Measurements from ENCODE around the gene SMG5.

The SMG5 gene

DNA sequence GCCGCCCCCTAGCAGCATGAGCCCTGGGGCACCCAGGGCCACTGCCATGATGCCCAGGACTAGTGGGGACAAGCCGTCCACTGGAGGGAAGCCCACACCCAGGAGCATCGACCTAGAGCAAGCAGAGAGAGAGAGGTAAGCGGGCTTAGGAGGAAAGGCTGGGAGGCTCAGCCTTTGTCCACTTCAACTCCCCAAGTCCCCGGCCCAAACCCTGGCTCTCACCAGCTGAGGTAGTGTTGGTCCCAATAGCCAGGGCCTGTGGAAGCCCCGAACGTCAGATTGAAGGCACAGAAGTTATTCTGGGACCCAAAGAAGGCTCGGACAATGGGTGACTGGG is 10.4 kb upstream of the SMG5 start:
- POLR2A ChIA-PET, result interaction anchor here (8.5 kb wide), 1 partner anchor 9 kb away, joined by 71 read pairs; the partner anchor contains the start of genes SMG5 and TMEM79
- CTCF ChIA-PET, result no interaction called here
- TF ChIP-seq L3MBTL2 (conservative IDR thresholded peaks at IDR 0.05) (no peak), LEF1 (IDR thresholded peaks at IDR 0.05; ENCODE audit: borderline replicate concordance) (no peak), CTBP1 (IDR thresholded peaks at IDR 0.05; ENCODE audit: borderline replicate concordance) (no peak), FOXK2 (IDR thresholded peaks at IDR 0.05) (no peak), BHLHE40 (IDR thresholded peaks at IDR 0.05; ENCODE audit: borderline replicate concordance) (no peak), SP1 (IDR thresholded peaks at IDR 0.05) (no peak), ZNF384 (IDR thresholded peaks at IDR 0.05) (no peak), ARNT (IDR thresholded peaks at IDR 0.05) (no peak), HDGF (IDR thresholded peaks at IDR 0.05; ENCODE audit: borderline replicate concordance) (no peak), TARDBP (IDR thresholded peaks at IDR 0.05) (no peak), SUZ12 (IDR thresholded peaks at IDR 0.05) (no peak), FOXM1 (IDR thresholded peaks at IDR 0.05; ENCODE audit: borderline replicate concordance) (no peak), FOXA1 (IDR thresholded peaks at IDR 0.05) (no peak), ELF4 (IDR thresholded peaks at IDR 0.05) (no peak), NFRKB (IDR thresholded peaks at IDR 0.05) (no peak)
- TF ChIP-seq, protein P1, sequence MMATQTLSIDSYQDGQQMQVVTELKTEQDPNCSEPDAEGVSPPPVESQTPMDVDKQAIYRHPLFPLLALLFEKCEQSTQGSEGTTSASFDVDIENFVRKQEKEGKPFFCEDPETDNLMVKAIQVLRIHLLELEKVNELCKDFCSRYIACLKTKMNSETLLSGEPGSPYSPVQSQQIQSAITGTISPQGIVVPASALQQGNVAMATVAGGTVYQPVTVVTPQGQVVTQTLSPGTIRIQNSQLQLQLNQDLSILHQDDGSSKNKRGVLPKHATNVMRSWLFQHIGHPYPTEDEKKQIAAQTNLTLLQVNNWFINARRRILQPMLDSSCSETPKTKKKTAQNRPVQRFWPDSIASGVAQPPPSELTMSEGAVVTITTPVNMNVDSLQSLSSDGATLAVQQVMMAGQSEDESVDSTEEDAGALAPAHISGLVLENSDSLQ (IDR thresholded peaks at IDR 0.05), result no peak

DNA sequence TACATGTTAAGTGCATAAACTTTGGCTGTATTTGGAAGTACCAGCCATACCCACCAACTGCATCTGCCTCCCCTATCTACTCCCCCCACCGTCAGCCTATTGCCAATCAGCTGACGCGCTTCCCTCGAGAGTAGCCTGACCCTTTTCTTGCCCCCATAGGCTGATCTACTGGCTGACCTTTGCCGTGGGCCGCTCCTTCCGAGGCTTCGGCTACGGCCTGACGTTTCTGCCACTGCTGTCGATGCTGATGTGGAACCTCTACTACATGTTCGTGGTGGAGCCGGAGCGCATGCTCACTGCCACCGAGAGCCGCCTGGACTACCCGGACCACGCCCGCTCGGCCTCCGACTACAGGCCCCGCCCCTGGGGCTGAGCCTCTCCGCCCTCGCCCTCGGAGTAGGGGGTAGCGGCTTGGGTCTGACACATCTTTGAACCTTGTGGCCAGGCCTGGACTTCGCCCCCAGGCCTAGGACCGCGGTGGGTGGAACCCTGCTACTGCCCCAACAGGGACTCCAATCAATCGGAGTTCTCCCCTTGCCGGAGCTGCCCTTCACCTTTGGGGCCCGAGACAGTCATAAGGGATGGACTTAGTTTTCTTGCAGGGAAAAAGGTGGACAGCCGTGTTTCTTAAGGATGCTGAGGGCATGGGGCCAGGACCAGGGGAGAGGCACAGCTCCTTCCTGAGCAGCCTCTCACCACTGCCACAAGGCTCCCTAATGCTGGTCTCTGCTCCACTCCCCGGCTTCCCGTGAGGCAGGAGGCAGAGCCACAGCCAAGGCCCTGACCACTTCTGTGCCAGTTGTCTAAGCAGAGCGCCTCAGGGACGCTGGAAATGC is 8.8 kb upstream of the SMG5 start:
- ChIA-PET CTCF (no interaction called here), POLR2A (interaction anchor here (1.0 to 2.2 kb wide), 2 partner anchors 9 to 11 kb away, joined by 3 to 16 read pairs; partner anchors contain the start of gene SMG5)
- peak; percentile 81 for DNase-seq (ENCODE audit: extremely low spot score)
- TF ChIP-seq L3MBTL2 (conservative IDR thresholded peaks at IDR 0.05) (0 out of 2 replicates have a peak, but pooled peaks have one; percentile 20), BHLHE40 (IDR thresholded peaks at IDR 0.05; ENCODE audit: borderline replicate concordance) (no peak), HDGF (IDR thresholded peaks at IDR 0.05; ENCODE audit: borderline replicate concordance) (no peak), CTBP1 (IDR thresholded peaks at IDR 0.05; ENCODE audit: borderline replicate concordance) (no peak)

More for the DNA sequence above, 10.4 kb upstream of the SMG5 start:
- no peak for DNase-seq (ENCODE audit: extremely low spot score)

DNA sequence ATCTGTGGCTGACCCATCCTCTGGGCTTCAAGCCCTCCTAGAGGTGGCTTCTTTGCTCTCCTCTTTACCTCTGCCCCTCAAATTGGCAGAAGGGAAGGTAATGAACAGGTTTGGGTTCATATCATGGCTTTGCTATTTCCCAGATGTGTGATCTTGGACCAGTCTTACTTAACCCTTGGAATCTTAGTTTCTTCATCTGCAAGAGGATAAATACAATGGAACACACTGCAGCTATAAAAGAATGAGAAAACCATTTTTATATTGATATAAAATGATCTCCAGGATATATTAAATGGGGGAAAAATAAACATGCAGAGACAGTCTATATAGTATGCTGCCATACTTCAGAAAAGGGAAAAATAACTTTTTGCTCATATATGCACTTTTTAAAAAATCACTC is 7.2 kb upstream of the SMG5 start:
- POLR2A ChIA-PET, result no interaction called here
- no peak for TF ChIP-seq TARDBP (IDR thresholded peaks at IDR 0.05)
- no peak for DNase-seq (ENCODE audit: extremely low spot score)
- CTCF ChIA-PET, result no interaction called here

DNA sequence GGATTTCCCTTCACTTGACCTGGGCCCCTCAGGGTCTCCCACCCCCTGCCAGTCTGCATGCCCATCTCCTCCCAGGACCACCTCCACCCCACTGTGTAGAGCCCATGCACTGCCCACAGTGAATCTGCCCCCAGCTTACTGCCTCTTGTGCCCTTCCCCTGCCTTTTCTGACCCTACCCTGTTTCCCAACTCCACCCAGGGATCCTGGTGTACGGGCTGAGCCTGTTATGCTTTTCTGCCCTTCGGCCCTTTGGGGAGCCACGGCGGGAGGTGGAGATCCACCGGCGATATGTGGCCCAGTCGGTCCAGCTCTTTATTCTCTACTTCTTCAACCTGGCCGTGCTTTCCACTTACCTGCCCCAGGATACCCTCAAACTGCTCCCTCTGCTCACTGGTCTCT is 3.4 kb upstream of the SMG5 start:
- DNase-seq (ENCODE audit: extremely low spot score), result no peak
- CTCF ChIA-PET, result no interaction called here
- no peak for TF ChIP-seq ELF4 (IDR thresholded peaks at IDR 0.05)
- no peak for TF ChIP-seq FOXA1 (IDR thresholded peaks at IDR 0.05)
- no peak for TF ChIP-seq FOXK2 (IDR thresholded peaks at IDR 0.05)
- no peak for TF ChIP-seq SUZ12 (IDR thresholded peaks at IDR 0.05)
- TF ChIP-seq BHLHE40 (IDR thresholded peaks at IDR 0.05; ENCODE audit: borderline replicate concordance), result no peak
- TF ChIP-seq SP1 (IDR thresholded peaks at IDR 0.05), result no peak
- no peak for TF ChIP-seq ZNF384 (IDR thresholded peaks at IDR 0.05)
- no peak for TF ChIP-seq TARDBP (IDR thresholded peaks at IDR 0.05)
- no peak for TF ChIP-seq HDGF (IDR thresholded peaks at IDR 0.05; ENCODE audit: borderline replicate concordance)
- no peak for TF ChIP-seq NFRKB (IDR thresholded peaks at IDR 0.05)
- TF ChIP-seq L3MBTL2 (conservative IDR thresholded peaks at IDR 0.05), result no peak
- no peak for TF ChIP-seq LEF1 (IDR thresholded peaks at IDR 0.05; ENCODE audit: borderline replicate concordance)
- TF ChIP-seq FOXM1 (IDR thresholded peaks at IDR 0.05; ENCODE audit: borderline replicate concordance), result no peak
- POLR2A ChIA-PET, result interaction anchor here (5.7 kb wide), 1 partner anchor 11 kb away, joined by 71 read pairs; the partner anchor contains the start of genes GLMP and VHLL

DNA sequence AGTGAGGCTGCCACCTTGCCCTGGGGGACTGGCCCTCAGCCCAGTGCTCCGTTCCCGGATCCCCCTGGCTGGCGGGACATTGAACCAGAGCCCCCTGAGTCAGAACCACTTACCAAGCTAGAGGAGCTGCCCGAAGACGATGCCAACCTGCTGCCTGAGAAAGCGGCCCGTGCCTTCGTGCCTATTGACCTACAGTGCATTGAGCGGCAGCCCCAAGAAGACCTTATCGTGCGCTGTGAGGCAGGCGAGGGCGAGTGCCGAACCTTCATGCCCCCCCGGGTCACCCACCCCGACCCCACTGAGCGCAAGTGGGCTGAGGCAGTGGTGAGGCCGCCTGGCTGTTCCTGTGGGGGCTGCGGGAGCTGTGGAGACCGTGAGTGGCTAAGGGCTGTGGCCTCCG is 2.8 kb upstream of the SMG5 start:
- ChIA-PET CTCF (no interaction called here), POLR2A (interaction anchor here (0.6 to 5.7 kb wide), 2 partner anchors 12 to 34 kb away, joined by 3 to 71 read pairs; partner anchors contain the start of genes GLMP and VHLL)
- no peak for DNase-seq (ENCODE audit: extremely low spot score)
- TF ChIP-seq FOXK2 (IDR thresholded peaks at IDR 0.05) (no peak), FOXM1 (IDR thresholded peaks at IDR 0.05; ENCODE audit: borderline replicate concordance) (no peak), ELF4 (IDR thresholded peaks at IDR 0.05) (no peak), HDGF (IDR thresholded peaks at IDR 0.05; ENCODE audit: borderline replicate concordance) (no peak)
- TF ChIP-seq, protein P1 (IDR thresholded peaks at IDR 0.05), result no peak

DNA sequence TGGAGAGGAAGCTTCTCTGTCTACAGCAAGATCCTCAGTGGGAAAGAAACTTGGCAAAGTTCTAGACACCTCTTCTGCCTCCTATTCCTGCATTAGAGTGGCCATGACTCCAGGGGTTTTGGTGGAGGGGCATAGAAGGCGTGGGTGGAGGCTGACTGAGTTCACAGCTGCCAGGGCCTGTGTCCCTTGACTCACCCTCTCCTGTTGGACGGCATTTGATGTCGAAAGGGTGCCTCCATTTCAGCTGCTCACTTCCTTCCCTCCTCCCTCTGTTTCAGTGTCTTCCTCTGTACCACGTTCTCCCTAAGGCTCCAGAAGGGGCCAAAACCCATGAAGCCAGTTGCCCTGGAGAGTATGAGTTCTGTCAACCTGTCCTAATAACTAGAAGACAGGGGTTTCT is 2.1 kb upstream of the SMG5 start:
- TF ChIP-seq FOXA1 (IDR thresholded peaks at IDR 0.05), result no peak
- TF ChIP-seq NFRKB (IDR thresholded peaks at IDR 0.05), result no peak
- TF ChIP-seq HDGF (IDR thresholded peaks at IDR 0.05; ENCODE audit: borderline replicate concordance), result no peak
- no peak for TF ChIP-seq SUZ12 (IDR thresholded peaks at IDR 0.05)
- no peak for TF ChIP-seq TARDBP (IDR thresholded peaks at IDR 0.05)
- TF ChIP-seq FOXK2 (IDR thresholded peaks at IDR 0.05), result no peak
- TF ChIP-seq ARNT (IDR thresholded peaks at IDR 0.05), result no peak
- no peak for TF ChIP-seq CTBP1 (IDR thresholded peaks at IDR 0.05; ENCODE audit: borderline replicate concordance)
- TF ChIP-seq SP1 (IDR thresholded peaks at IDR 0.05), result no peak
- no peak for TF ChIP-seq ZNF384 (IDR thresholded peaks at IDR 0.05)
- TF ChIP-seq ELF4 (IDR thresholded peaks at IDR 0.05), result no peak
- TF ChIP-seq BHLHE40 (IDR thresholded peaks at IDR 0.05; ENCODE audit: borderline replicate concordance), result no peak
- no peak for TF ChIP-seq L3MBTL2 (conservative IDR thresholded peaks at IDR 0.05)
- ChIA-PET CTCF (no interaction called here), POLR2A (interaction anchor here (3.7 to 5.7 kb wide), 2 partner anchors 13 kb away, joined by 34 to 71 read pairs; partner anchors contain the start of genes GLMP and VHLL)
- DNase-seq (ENCODE audit: extremely low spot score), result no peak

All from HEK293T (cell line).